Measurements from ENCODE around the gene ACBD4. TPM values are rescaled to one million over a fixed set of nuclear protein-coding genes. Genes with fewer than 3 reads are reported as not detected.

ACBD4 gene
- total RNA-seq, 2 experiments from 2014 or later: 24.8 to 26.3 TPM

DNA sequence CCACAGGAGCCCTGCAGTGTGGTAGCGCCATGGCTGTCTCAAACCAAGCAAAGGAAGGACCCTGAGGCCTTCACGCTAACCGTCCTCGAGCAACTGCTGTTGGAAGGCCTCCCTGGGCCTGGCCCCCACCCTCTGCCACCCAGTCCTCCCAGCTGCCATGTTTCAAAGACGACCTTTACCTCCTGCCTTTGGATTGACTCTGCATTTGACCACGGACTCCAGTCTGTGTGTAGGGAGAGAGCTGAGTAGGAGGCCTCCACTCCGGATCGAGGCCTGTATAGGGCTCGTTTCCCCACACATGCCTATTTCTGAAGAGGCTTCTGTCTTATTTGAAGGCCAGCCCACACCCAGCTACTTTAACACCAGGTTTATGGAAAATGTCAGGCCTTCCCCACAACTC is 27.4 kb upstream of the ACBD4 start:
- Mint-ChIP-seq H3K9me3 (no peaks in the 10 kb centered on the region), H3K4me3 (no peak overlapping the region), H3K27me3 (no peaks in the 10 kb centered on the region), H3K36me3 (ENCODE audit: low read depth) (peaks cover 41% of the 10 kb centered on the region), H3K27ac (no peak overlapping the region), H3K4me1 (ENCODE audit: low read depth) (no peaks in the 10 kb centered on the region)
- no peak for DNase-seq
- no peak overlapping the region for H3K27ac ChIP-seq (ENCODE audit: low read depth in 1 of 2, low read length in 2 of 2)
- POLR2A ChIA-PET: no interaction called here
- H3K36me3 ChIP-seq (ENCODE audit: insufficient read depth, low read length): peaks cover 53% of the 10 kb centered on the region
- no peaks in the 10 kb centered on the region for H3K4me1 ChIP-seq (ENCODE audit: insufficient read depth, low read length)
- no peaks in the 10 kb centered on the region for H3K27me3 ChIP-seq (ENCODE audit: control insufficient read depth in 1 of 2, insufficient read depth in 2 of 2, low read length in 2 of 2)
- intact Hi-C loops (cut with DNase I, micrococcal nuclease): no loop called here
- H3K9me3 ChIP-seq (ENCODE audit: control insufficient read depth in 1 of 2, insufficient read depth in 1 of 2, low read length in 2 of 2): no peaks in the 10 kb centered on the region
- CTCF ChIA-PET: interaction anchor here (1.8 kb wide), 1 partner anchor 27 kb away, joined by 4 read pairs; the partner anchor contains the start of gene ACBD4
- TF ChIP-seq, protein P1, sequence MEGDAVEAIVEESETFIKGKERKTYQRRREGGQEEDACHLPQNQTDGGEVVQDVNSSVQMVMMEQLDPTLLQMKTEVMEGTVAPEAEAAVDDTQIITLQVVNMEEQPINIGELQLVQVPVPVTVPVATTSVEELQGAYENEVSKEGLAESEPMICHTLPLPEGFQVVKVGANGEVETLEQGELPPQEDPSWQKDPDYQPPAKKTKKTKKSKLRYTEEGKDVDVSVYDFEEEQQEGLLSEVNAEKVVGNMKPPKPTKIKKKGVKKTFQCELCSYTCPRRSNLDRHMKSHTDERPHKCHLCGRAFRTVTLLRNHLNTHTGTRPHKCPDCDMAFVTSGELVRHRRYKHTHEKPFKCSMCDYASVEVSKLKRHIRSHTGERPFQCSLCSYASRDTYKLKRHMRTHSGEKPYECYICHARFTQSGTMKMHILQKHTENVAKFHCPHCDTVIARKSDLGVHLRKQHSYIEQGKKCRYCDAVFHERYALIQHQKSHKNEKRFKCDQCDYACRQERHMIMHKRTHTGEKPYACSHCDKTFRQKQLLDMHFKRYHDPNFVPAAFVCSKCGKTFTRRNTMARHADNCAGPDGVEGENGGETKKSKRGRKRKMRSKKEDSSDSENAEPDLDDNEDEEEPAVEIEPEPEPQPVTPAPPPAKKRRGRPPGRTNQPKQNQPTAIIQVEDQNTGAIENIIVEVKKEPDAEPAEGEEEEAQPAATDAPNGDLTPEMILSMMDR (IDR thresholded peaks at IDR 0.05): no peak
- ATAC-seq (ENCODE audit: poor library complexity): no peak
- H3K4me3 ChIP-seq (ENCODE audit: low read length): no peak overlapping the region

DNA sequence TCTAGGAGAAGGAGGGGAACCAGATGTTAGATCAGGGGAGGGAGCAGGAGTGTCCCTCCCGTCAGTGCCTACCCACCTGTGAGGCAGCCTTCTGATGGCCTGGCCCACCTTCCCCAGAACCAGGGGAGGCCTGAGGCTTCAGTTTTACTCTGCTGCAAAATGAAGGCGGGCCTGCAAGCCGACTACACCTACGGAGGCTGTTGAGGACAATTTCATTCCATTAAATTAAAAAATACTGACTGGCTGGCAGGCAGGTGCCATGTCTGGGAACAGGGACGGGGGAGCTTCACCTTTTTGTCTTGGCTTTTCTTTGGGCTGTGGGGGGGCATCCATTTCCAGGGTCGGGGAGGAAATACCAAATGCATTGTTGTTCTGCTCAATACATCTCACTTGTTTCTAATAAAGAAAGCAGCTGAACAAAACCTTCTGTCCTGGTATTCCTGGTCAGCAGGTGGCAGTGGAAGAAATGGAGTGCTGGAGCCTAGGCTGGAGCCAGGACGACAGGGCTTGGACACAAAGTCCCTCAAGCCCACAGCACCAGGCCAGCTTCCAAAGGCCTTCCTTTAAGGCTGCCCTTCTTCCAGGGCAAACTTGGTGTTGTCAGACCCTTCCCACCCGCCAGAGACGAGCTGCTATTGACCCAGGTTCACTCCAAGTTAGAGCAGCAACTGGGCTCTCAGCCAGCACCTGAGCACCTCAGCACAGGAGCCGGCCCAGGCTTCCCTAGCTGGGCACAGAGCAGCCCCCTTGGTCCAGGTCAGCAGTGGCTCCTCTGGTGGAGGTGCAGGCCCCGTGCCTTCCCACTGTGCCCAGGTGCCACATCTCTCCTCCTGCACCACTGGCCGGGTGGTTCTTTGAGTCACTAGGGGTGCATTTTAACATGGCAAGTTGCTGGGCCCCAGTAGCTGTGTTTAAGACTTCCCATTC is 26.6 kb upstream of the ACBD4 start:
- DNase-seq (no peak), ATAC-seq (ENCODE audit: poor library complexity) (no peak)
- Histone ChIP-seq H3K27ac (ENCODE audit: low read depth in 1 of 2, low read length in 2 of 2) (no peak overlapping the region), H3K27me3 (ENCODE audit: control insufficient read depth in 1 of 2, insufficient read depth in 2 of 2, low read length in 2 of 2) (no peaks in the 10 kb centered on the region), H3K4me3 (ENCODE audit: low read length) (no peak overlapping the region), H3K9me3 (ENCODE audit: control insufficient read depth in 1 of 2, insufficient read depth in 1 of 2, low read length in 2 of 2) (no peaks in the 10 kb centered on the region), H3K36me3 (ENCODE audit: insufficient read depth, low read length) (peaks cover 45% of the 10 kb centered on the region), H3K4me1 (ENCODE audit: insufficient read depth, low read length) (no peaks in the 10 kb centered on the region)
- intact Hi-C loops (cut with DNase I, micrococcal nuclease): no loop called here
- Mint-ChIP-seq H3K9me3 (no peaks in the 10 kb centered on the region), H3K27ac (no peak overlapping the region), H3K4me3 (no peak overlapping the region), H3K27me3 (no peaks in the 10 kb centered on the region), H3K4me1 (ENCODE audit: low read depth) (no peaks in the 10 kb centered on the region), H3K36me3 (ENCODE audit: low read depth) (peaks cover 33% of the 10 kb centered on the region)
- ChIA-PET CTCF (interaction anchor here (0.9 to 1.8 kb wide), 2 partner anchors 9 to 27 kb away, joined by 3 to 4 read pairs; partner anchors contain the start of gene ACBD4), POLR2A (no interaction called here)
- TF ChIP-seq, protein P1 (IDR thresholded peaks at IDR 0.05): no peak

DNA sequence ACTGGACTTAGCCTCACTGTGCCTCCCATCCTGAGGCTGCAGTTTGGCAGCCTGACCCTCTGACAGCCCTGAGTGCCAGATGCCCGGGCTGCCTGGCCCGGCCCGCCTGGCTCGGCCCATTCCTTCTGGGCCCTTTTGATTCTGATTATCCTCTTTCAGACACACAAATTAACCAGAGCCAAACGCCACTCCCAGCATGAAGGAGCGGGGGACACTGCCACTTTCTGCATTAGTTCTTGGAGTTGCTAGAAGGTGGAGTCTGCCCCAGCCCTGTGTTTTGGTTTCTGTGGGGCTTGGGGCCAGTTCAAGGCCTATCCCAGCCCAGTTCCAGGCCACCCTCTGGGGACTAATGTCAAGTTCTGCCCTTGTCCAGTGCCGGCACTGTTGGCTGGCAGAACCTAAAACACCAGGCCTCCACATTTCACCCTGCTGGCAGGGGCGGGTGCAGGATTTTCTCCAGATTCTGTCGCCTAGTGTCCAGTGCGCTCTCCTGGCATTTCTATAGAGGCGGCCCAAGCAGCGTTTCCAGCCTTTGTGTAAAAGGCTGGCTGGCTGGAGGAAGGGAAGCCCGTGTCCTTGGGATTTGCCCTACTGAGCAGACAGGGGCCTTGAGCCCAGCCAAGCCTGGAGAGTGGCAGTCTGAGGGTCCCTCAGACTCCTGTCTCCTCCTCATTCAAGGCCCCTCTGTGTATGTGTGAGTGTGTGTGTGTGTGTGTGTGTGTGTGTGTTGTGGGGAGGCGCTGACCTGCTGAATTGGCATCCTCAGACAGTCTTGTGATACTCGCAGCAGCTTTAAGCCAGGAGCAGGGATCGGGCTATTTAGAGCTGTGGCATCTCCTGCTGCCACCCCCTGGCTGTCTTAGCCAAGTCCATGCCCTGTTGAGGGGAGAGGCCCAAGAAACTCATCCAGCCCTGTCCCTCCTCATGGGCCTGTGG is 24.5 kb upstream of the ACBD4 start:
- Histone ChIP-seq H3K9me3 (ENCODE audit: control insufficient read depth in 1 of 2, insufficient read depth in 1 of 2, low read length in 2 of 2) (no peaks in the 10 kb centered on the region), H3K27ac (ENCODE audit: low read depth in 1 of 2, low read length in 2 of 2) (no peak overlapping the region), H3K4me3 (ENCODE audit: low read length) (no peak overlapping the region), H3K4me1 (ENCODE audit: insufficient read depth, low read length) (no peaks in the 10 kb centered on the region), H3K27me3 (ENCODE audit: control insufficient read depth in 1 of 2, insufficient read depth in 2 of 2, low read length in 2 of 2) (no peaks in the 10 kb centered on the region), H3K36me3 (ENCODE audit: insufficient read depth, low read length) (peaks cover 24% of the 10 kb centered on the region)
- no peaks in the 10 kb centered on the region for H3K4me1 Mint-ChIP-seq (ENCODE audit: low read depth)
- no peaks in the 10 kb centered on the region for H3K27me3 Mint-ChIP-seq
- ChIA-PET CTCF (interaction anchor here (1.3 kb wide), 1 partner anchor 12 kb away, joined by 4 read pairs; no protein-coding TSS in a partner anchor), POLR2A (no interaction called here)
- intact Hi-C loops (cut with DNase I, micrococcal nuclease): no loop called here
- H3K9me3 Mint-ChIP-seq: no peaks in the 10 kb centered on the region
- ATAC-seq (ENCODE audit: poor library complexity): no peak
- no peak overlapping the region for H3K27ac Mint-ChIP-seq
- DNase-seq: no peak
- TF ChIP-seq, protein P1 (IDR thresholded peaks at IDR 0.05): no peak
- peaks cover 14% of the 10 kb centered on the region for H3K36me3 Mint-ChIP-seq (ENCODE audit: low read depth)
- no peak overlapping the region for H3K4me3 Mint-ChIP-seq

Measured in CD4-positive, alpha-beta T cell (primary cell).